NCI-H526 treated with DMSO at 0.1 percent for 48 hours (cell line): Measurements from ENCODE around the gene HDHD3.
"Not testable (repeated sequence)": the region's sequence is repeated elsewhere in the genome, so short reads cannot be mapped to it uniquely, and the experiment has no call there.

ENCODE experiments used
- DNase-seq: peaks from one replicate; lab custom pipeline; 2025; lab: John Stamatoyannopoulos, UW

HDHD3 gene

GRCh38 chr9:113376634-113377567 lies at the start of gene HDHD3:
TSS of gene HDHD3 (minus strand) at chr9:113376986. CDS start at chr9:113374354, 2,632 bp downstream.
- DNase-seq = peak; percentile 52

GRCh38 chr9:113425072-113425471 lies 48.3 kb upstream of the HDHD3 start:
- DNase-seq = no peak

GRCh38 chr9:113421726-113422125 lies 44.9 kb upstream of the HDHD3 start:
- DNase-seq = no peak

- DNase-seq = no peak
These were observed 40.6 kb upstream of the HDHD3 start for GRCh38 chr9:113417370-113417769.

GRCh38 chr9:113416149-113416721 lies 39.4 kb upstream of the HDHD3 start:
- no peak for DNase-seq

- DNase-seq = peak; percentile 72
These were observed 33.5 kb upstream of the HDHD3 start, which contains the start of the genes C9orf43 and POLE3 for GRCh38 chr9:113410207-113410864. TSS of gene C9orf43 (plus strand) at chr9:113410747. CDS start at chr9:113413494, 2,747 bp downstream. TSS of gene POLE3 (minus strand) at chr9:113410675. CDS start at chr9:113410293, 382 bp downstream.

- no peak for DNase-seq
These were observed 33.1 kb upstream of the HDHD3 start for GRCh38 chr9:113409883-113410206.

- DNase-seq = no peak
These were observed 32.7 kb upstream of the HDHD3 start for GRCh38 chr9:113409481-113409880.

- DNase-seq = not testable (repeated sequence)
These were observed 30.2 kb upstream of the HDHD3 start for GRCh38 chr9:113406873-113407511.

GRCh38 chr9:113406353-113406752 lies 29.6 kb upstream of the HDHD3 start:
- DNase-seq = not testable (repeated sequence)

GRCh38 chr9:113403646-113404045 lies 26.9 kb upstream of the HDHD3 start:
- DNase-seq = no peak

GRCh38 chr9:113401027-113401792 lies 24.4 kb upstream of the HDHD3 start, which contains the start of gene ALAD:
TSS of gene ALAD (minus strand) at chr9:113401284. CDS start at chr9:113393559, 7,725 bp downstream.
- DNase-seq = peak; percentile 85

GRCh38 chr9:113399646-113400200 lies 22.9 kb upstream of the HDHD3 start:
- DNase-seq = no peak

- no peak for DNase-seq
These were observed 22.0 kb upstream of the HDHD3 start for GRCh38 chr9:113398796-113399195.

- DNase-seq = no peak
These were observed 20.4 kb upstream of the HDHD3 start for GRCh38 chr9:113397203-113397631.

GRCh38 chr9:113395000-113395861 lies 18.4 kb upstream of the HDHD3 start:
- DNase-seq = no peak

GRCh38 chr9:113393281-113393680 lies 16.5 kb upstream of the HDHD3 start:
- no peak for DNase-seq

- no peak for DNase-seq
These were observed 15.1 kb upstream of the HDHD3 start for GRCh38 chr9:113391917-113392316.

GRCh38 chr9:113390192-113390960 lies 13.6 kb upstream of the HDHD3 start:
- DNase-seq = no peak
